K562 treated with DMSO at 1 percent for 24 hours (cell line): ENCODE measurements around the gene TAX1BP3. TPM values are rescaled to one million over a fixed set of nuclear protein-coding genes. Genes with fewer than 3 reads are reported as not detected.

Source experiments
- total RNA-seq: library from RNA; unstranded; fragments of 300-600 nt; gene quantifications from 2 replicates; pipeline ENCODE4 v1.2.3, GENCODE V29; 2022; ENCODE audit warnings: low read depth; ENCODE audit not compliant: insufficient read depth

TAX1BP3 gene
- 59.0 and 63.5 TPM in 2 replicates for total RNA-seq

DNA sequence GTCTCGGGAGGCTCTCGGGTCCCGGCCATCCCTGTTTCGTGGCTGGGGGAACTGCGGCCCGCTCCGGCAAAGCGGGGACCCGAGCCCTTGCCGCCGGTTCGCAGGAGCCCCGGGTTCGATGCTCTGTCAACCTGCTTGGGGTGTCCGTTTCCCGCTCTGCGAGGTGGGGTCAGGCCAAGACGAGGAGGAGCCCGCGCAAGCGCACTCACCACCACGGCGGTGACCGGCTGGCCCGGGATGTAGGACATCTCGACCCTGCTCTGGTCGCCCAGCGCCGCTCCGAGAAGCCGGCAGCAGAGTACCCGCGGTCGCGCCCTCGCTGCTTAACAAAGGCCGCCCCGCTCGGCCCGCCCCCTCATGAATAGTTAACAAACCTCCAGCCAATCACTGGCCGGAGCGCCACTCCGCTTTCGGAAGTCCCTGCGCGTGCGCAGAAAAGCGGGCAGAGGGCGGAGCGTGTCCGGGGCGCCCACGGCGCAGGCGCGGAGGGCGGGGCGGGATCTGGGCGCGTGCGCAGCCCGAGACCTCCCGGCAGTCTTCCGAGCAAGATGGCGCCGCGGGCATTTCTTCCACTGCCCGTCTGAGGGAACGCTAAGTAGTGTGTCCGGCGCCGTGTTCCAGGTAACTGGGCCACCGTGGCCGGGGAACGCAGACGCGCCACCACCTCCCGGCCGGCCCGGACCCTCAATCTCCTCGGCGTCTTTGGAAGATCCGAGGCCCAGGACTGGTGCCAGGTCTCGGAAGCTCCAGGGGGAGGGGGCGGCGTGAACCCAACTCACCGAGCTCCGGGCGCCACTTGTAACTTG, at the start of gene TAX1BP3, which contains the start of gene EMC6:
Gene TAX1BP3, minus strand, starts transcription at position 300 of the 806 bp plus-strand sequence. Its CDS starts 52 bp downstream, at position 248.
Gene EMC6, plus strand, starts transcription at position 534 of the 806 bp plus-strand sequence. CDS start 335 bp downstream, outside the sequence.

DNA sequence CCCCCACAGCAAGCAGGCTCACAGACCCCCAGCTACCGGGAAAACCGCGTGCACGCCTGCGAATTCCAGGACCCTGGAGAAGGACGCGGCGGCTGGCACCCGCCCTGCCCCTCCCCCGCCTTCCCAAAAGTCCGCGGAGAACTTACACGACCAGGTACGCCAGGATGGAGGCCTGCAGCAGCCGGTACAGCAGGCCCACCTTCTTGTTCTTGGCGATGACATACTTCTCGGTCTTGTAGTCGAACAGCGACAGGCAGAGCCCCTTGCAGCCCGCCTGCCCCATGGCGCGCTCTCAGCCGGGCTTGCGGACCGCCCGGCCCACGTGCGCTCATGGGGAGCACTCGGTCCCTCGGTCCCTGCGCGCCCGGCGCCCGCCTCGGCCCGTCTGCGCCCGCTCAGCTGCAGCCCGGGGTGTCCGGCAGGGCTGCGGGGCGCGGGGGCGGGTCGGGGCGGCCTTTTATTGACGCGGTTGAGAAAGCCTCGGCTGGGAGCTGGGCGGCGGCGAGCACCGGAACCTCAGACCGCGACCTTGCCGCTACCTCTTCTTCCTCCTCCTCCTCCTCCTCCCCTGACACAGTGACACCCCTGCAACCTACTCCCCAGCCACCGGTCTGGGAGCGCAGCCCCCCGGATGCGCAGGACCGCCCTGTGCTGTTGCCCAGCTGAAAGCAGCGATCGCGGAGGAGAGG, 27.5 kb upstream of the TAX1BP3 start, which contains the start of gene P2RX5:
Gene P2RX5, minus strand, starts transcription at position 433 of the 689 bp plus-strand sequence. Its CDS starts 150 bp downstream, at position 283.

GRCh38 chr17:3636154-3636907, 32.0 kb downstream of the TAX1BP3 start, which contains the start of the genes CTNS and SHPK:
TSS of gene CTNS (plus strand) at chr17:3636760. CDS start at chr17:3640207, 3,447 bp downstream.
TSS of gene SHPK (minus strand) at chr17:3636250. CDS start at chr17:3636219, 31 bp downstream.

Other genes starting within 250 kb of the TAX1BP3 start
- not detected in 2 replicates for gene OR1E2, start 234.7 kb downstream of the TAX1BP3 start, total RNA-seq
- 0.78 and 0.93 TPM in 2 replicates for gene SPATA22, start 196.8 kb downstream of the TAX1BP3 start, total RNA-seq
- not detected in 2 replicates for gene ASPA, start 192.6 kb downstream of the TAX1BP3 start, total RNA-seq
- gene TRPV3, start 110.8 kb downstream of the TAX1BP3 start, total RNA-seq = 0.07 and 0.49 TPM in 2 replicates
- gene TRPV1, start 59.2 kb downstream of the TAX1BP3 start, total RNA-seq = 1.0 TPM in 2 replicates
- 20.7 and 22.3 TPM in 2 replicates for gene SHPK, start 32.3 kb downstream of the TAX1BP3 start, total RNA-seq
- 25.5 and 31.7 TPM in 2 replicates for gene CTNS, start 31.8 kb downstream of the TAX1BP3 start, total RNA-seq
- 147 and 167 TPM in 2 replicates for gene EMC6, start 234 bp upstream of the TAX1BP3 start, total RNA-seq
- 0.31 TPM in 1 of 2 replicates, not detected in the other for gene P2RX5, start 27.6 kb upstream of the TAX1BP3 start, total RNA-seq
- 10.6 and 11.9 TPM in 2 replicates for gene HASPIN, start 55.3 kb upstream of the TAX1BP3 start, total RNA-seq
- 23.4 and 32.6 TPM in 2 replicates for gene ITGAE, start 132.6 kb upstream of the TAX1BP3 start, total RNA-seq
- 6.5 and 8.2 TPM in 2 replicates for gene NCBP3, start 177.7 kb upstream of the TAX1BP3 start, total RNA-seq
- gene CAMKK1, start 224.5 kb upstream of the TAX1BP3 start, total RNA-seq = 3.4 TPM in 2 replicates
- gene P2RX1, start 247.9 kb upstream of the TAX1BP3 start, total RNA-seq = 15.4 and 18.2 TPM in 2 replicates